Activated CD4-positive, alpha-beta T cell treated with anti-CD3 and anti-CD28 coated beads for 24 hours (primary cell): ENCODE measurements around the gene PRDM11.

Experiments used
- DNase-seq, 2 donors: peaks; one replicate each; pipeline ENCODE4 v3.0.0-alpha.2; 2020; ENCODE audit warnings: low read depth in 2 of 2

The PRDM11 gene

DNA sequence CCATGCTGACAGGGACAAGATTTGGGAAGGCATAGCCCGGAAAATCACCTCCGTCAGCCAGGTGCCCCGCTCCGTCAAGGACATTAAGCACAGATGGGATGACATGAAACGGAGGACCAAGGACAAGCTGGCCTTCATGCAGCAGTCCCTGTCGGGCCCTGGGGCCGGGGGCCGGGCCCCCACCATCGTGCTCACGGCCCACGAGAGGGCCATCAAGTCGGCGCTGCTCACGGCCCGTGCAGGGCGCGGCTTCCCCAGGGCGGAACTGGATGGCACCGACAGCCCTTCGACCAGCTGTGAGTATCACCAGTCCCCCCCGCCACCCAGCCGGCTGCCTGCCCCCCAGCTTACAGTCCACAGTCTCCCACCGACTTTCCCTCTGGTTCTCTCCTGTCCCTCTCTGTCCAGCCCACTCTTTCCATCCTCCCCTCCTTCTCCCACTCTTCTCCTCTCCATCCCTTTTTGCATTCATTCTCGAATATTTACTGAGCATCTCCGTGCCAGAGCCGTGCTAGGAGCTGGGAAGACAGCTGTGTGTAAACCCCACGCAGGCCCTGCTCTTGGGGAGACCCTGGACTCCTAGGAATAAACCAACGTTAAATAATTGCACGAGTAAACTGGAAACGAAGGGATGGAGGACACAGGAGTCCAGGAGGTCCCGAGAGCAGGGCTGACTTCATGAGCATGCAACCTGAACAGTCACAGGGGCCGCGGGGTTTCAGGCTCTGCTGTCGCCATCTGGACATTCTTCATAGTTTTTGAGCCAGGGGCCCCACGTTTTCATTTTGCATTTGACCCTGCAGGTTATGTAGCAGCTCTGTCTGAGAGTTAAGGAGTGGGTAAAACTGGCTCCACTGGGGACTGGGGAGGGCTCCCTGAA is 62.8 kb downstream of the PRDM11 start:
- no peak for DNase-seq

DNA sequence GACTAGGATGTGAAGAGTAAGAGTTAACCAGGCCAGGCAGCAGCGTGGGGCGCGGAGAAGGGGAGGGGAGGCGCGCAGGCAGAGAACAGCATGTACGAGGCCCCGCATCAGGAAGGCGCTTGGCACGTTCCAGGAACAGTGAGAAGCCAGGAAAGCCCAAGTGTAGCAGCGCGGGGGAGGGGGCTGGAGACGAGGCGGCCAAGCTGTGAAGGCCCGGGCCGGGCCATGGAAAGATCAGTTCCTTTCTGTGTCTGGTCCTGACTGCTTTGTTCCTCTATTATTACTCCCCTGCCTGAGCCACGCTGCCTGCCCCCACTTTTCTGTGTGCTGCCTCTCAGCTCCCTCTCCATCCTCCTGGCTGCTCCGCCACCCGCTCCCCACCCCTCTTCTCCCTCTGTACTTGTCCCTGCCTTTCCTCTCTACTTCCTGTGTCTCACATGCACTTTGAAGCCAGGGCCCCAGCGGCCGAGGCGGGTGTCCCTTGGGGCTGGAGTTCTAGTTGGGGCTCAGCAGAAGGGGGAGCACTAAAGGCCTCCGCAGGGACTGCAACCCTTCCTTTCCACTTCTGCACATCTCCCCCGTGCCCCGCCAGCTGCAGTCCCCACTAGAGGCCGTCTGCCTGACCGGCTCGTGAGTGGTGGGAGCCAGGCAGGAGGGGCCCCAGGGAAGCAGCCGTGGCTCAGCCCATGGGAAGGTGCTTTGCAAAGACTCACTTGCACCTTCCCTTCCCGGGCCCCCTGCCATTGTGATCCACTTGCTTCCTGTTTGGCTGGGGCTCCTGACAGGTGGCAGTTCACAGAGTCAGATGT is 63.7 kb downstream of the PRDM11 start:
- DNase-seq, result no peak

DNA sequence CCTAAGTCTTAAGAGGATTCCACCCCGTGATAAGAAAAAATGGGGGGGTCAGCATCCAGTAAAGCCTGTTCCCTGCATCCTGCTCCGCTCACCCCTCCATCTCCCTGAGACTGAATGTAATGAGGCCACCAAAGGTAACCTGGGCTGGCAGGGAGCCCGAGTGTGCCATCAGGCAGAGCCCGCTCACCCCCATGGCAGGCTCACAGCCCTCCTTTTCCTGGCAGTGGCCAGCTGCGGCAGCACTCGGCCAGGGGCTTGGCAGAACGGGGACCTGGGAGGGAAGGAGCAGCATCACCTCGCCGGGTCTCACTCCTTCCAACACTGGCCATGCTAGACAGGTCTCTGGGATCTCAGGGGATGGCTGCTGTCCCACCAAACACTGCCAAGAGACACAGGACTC is 64.4 kb downstream of the PRDM11 start:
- DNase-seq, result no peak

DNA sequence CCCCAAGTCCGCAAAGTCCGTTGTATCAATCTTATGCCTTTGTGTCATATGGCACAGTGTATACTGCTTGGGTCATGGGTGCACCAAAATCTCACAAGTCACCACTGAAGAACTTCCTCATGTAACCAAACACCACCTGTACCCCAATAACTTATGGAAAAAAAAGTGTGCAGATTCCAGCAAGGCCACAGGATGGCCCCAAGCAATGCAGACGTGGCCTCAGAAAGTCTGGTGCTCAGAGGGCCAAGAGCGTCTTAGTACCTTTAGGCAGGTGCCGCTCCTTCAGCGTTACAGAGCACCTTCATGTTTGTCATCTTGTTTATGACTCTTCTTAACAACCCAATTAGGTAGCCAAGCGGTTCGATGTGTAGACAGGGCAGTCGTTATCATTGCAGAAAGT is 65.3 kb downstream of the PRDM11 start:
- no peak for DNase-seq

GRCh38 chr11:45212566-45213315 is 66.3 kb downstream of the PRDM11 start:
- no peak for DNase-seq

- no peak for DNase-seq
These were observed 66.9 kb downstream of the PRDM11 start for GRCh38 chr11:45213316-45213665.

GRCh38 chr11:45213717-45214116 is 67.3 kb downstream of the PRDM11 start:
- DNase-seq, result no peak

- DNase-seq, result no peak
These were observed 68.8 kb downstream of the PRDM11 start for GRCh38 chr11:45215098-45215865.

DNA sequence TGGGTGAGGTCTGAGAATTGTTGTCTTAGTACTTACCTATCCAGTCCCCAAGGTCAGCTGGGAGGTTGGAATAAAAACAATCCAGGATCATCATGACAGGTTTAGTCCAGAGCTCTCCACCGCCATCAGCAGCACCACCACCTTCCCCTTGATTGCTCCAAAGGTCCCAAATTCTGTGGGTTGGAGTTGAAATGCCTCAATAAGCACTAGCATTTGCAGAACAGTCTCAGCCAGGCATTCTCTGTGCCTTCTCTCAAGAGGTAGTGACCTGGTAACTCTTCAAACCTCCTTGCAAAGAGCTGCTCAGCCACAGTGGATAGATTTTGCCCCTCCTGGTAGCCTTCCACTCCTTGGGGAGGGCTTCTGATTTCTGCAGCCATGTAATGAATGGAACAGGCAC is 69.6 kb downstream of the PRDM11 start:
- no peak for DNase-seq

- no peak for DNase-seq
These were observed 70.5 kb downstream of the PRDM11 start for GRCh38 chr11:45216901-45217300.

DNA sequence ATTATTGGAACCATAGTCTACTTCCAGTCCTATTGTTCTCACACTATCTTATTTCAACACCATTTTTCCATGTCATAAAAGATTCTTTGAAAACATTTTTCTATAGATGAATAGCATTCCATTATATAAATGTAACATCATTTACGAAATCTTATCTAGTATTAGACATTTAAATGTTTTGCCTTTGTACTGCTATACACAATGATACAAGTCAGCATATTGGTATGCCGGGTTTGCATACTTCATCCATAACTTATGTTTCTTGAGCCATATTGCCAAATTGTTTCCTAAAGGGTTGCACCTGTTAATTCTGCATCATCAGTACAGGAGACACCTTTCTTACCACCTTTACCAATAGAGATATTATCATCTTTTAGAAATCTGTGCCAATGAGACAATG is 71.6 kb downstream of the PRDM11 start:
- no peak for DNase-seq

- no peak for DNase-seq
These were observed 72.3 kb downstream of the PRDM11 start for GRCh38 chr11:45218705-45219104.

DNA sequence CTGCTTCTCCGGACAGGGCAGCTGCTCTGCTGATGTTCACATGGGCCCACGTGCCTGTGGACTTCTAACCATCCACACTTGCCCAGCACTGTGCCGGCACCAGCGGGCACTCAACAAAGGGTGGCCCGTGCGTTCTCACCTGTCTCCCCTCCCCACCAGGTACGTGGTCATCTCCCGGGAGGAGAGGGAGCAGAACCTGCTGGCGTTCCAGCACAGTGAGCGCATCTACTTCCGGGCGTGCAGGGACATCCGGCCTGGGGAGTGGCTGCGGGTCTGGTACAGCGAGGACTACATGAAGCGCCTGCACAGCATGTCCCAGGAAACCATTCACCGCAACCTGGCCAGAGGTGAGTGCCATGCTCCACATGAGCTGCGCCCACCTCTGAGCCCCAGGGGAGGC is 73.0 kb downstream of the PRDM11 start:
- DNase-seq, result no peak

DNA sequence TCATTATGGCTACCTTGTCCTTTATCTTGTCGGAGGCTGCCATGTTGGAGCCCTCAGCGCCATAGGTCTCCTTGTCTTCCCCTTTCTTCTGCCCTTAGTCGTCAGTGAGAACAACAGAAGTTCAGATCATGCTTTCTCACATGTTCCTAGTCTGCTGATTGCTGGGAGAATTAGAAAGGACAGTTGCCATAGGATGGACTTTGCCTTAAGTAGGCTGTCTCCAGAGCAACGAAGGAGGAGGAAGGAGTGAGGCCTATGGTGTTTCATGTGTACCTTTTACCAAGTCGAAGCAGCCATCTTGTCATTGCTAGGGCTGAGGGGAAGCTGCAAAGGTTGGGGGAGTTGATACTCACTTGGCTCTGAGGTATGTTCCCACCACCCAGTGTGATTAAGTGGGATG is 77.1 kb downstream of the PRDM11 start:
- DNase-seq, result no peak

- no peak for DNase-seq
These were observed 78.3 kb downstream of the PRDM11 start for GRCh38 chr11:45224766-45225165.

DNA sequence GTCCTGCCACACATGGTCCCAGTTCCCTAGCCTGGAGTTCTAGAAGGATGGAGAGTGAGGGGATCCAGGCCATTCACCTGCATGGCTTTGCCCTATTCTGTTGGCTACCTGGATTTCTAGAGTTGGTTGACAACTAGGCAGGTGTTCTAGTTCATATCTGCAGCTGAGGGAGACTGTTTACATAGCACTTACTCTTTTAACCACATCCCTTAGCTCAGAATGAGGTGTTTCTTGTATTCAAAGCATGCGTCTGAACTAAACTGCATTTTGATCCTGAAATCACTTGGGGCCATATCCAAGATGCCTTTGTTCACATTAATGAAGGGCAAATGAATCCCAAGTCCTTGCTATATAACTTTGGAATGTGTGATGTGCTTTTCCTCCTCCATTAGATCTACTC is 78.8 kb downstream of the PRDM11 start:
- no peak for DNase-seq

DNA sequence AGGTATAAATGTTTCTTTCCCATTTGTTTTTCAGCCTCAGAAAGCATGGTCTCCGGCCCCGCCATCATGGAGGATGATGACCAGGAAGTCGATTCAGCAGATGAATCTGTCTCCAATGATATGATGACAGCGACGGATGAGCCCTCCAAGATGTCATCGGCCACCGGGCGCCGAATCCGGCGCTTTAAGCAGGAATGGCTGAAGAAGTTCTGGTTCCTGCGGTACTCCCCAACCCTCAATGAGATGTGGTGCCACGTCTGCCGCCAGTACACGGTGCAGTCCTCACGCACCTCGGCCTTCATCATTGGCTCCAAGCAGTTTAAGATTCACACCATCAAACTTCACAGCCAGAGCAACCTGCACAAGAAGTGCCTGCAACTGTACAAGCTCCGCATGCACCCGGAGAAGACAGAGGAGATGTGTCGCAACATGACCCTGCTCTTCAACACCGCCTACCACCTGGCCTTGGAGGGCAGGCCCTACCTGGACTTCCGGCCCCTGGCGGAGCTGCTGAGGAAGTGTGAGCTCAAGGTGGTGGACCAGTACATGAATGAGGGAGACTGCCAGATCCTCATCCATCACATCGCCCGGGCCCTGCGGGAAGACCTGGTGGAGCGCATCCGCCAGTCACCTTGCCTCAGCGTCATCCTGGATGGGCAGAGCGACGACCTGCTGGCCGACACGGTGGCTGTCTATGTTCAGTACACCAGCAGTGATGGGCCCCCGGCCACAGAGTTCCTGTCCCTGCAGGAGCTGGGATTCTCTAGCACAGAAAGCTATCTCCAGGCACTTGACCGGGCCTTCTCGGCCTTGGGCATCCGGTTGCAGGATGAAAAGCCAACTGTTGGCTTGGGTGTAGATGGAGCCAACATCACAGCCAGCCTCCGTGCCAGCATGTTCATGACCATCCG is 79.8 kb downstream of the PRDM11 start:
- no peak for DNase-seq

- DNase-seq, result no peak
These were observed 80.5 kb downstream of the PRDM11 start for GRCh38 chr11:45226901-45227300.

- no peak for DNase-seq
These were observed 81.4 kb downstream of the PRDM11 start for GRCh38 chr11:45227836-45228235.

DNA sequence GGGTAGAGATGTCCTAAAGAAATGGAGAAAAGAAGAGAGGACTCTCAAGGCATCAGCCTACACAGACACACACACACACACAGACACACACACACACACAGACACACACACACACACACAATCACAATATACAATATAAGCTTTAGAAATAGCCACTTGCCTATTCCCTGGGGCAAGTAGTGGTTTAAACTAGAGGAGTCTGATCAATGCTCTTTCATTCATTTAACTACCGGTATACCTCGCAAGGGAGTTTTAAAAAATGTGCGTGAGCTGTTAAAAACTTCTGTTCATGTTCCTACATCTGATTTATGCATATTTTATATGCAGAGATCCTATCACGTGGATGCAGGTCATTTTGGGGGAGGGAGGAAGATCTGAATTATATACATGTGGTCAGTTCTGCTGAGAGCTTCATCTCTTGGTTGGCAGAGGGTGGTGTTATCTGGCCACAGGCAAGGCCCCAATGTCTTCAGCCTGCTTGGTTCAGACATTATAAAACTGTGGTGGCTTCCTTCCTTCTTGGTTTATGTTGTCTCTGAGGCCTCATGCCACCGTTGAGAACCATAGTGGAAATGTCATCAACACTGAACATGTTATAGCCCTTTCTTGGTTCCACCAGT is 83.1 kb downstream of the PRDM11 start:
- no peak for DNase-seq
